BE2C (cell line): ENCODE measurements around the gene CTU1.

ENCODE experiments used
- DNase-seq: peaks from one replicate; pipeline ENCODE4 v3.0.0-alpha.2; 2020
- H3K27me3 ChIP-seq: fragments of 250-450 bp; sonication (Bioruptor Pico); 2 replicates; pipeline ENCODE4 v1.5.1; 2020; ENCODE audit warnings: mild to moderate bottlenecking
- H3K36me3 ChIP-seq: fragments of 250-450 bp; sonication (Bioruptor Pico); 2 replicates; pipeline ENCODE4 v1.5.1; 2020; ENCODE audit warnings: mild to moderate bottlenecking
- H3K4me1 ChIP-seq: fragments of 250-450 bp; sonication (Bioruptor Pico); 2 replicates; pipeline ENCODE4 v1.5.1; 2020
- H3K4me3 ChIP-seq: 2 replicates; pipeline ENCODE4 v1.5.1; 2011; ENCODE audit warnings: low read depth, low read length
- H3K9me3 ChIP-seq: fragments of 250-450 bp; sonication (Bioruptor Pico); 2 replicates; pipeline ENCODE4 v1.5.1; 2020
- CTCF ChIP-seq: IDR thresholded peaks from 2 replicates; pipeline ENCODE4 v1.5.1; 2012; ENCODE audit warnings: mild to moderate bottlenecking, low read depth, low read length

Gene CTU1

GRCh38 chr19:51093510-51094345, 14.5 kb downstream of the CTU1 start:
- Histone ChIP-seq H3K4me1 (no peaks in the 10 kb centered on the region), H3K36me3 (no peaks in the 10 kb centered on the region; the same call in 1 of the 2 replicates), H3K9me3 (no peaks in the 10 kb centered on the region), H3K27me3 (no peaks in the 10 kb centered on the region; the same call in 1 of the 2 replicates), H3K4me3 (no peak overlapping the region)
- DNase-seq, result no peak
- no peak for TF ChIP-seq CTCF

- no peaks in the 10 kb centered on the region; the same call in 1 of the 2 replicates for H3K36me3 ChIP-seq
- H3K4me3 ChIP-seq, result no peak overlapping the region
- no peaks in the 10 kb centered on the region for H3K4me1 ChIP-seq
- TF ChIP-seq CTCF, result no peak
- no peak for DNase-seq
- H3K9me3 ChIP-seq, result no peaks in the 10 kb centered on the region
- no peaks in the 10 kb centered on the region; the same call in 1 of the 2 replicates for H3K27me3 ChIP-seq
Observed at GRCh38 chr19:51093101-51093500, 15.1 kb downstream of the CTU1 start.

GRCh38 chr19:51091895-51092873, 16.0 kb downstream of the CTU1 start:
- TF ChIP-seq CTCF, result no peak

GRCh38 chr19:51091126-51091525, 17.1 kb downstream of the CTU1 start:
- H3K4me3 ChIP-seq, result no peak overlapping the region
- no peaks in the 10 kb centered on the region for H3K9me3 ChIP-seq
- no peak for DNase-seq
- H3K27me3 ChIP-seq, result no peaks in the 10 kb centered on the region; the same call in 1 of the 2 replicates
- TF ChIP-seq CTCF, result no peak
- no peaks in the 10 kb centered on the region for H3K36me3 ChIP-seq
- no peaks in the 10 kb centered on the region for H3K4me1 ChIP-seq

More at GRCh38 chr19:51091895-51092873, 16.0 kb downstream of the CTU1 start:
- Histone ChIP-seq H3K36me3 (no peaks in the 10 kb centered on the region), H3K4me3 (no peak overlapping the region), H3K9me3 (no peaks in the 10 kb centered on the region), H3K4me1 (no peaks in the 10 kb centered on the region), H3K27me3 (no peaks in the 10 kb centered on the region; the same call in 1 of the 2 replicates)
- DNase-seq, result no peak

GRCh38 chr19:51090471-51090870, 17.7 kb downstream of the CTU1 start:
- no peaks in the 10 kb centered on the region for H3K36me3 ChIP-seq
- no peak for DNase-seq
- no peaks in the 10 kb centered on the region for H3K9me3 ChIP-seq
- H3K27me3 ChIP-seq, result no peaks in the 10 kb centered on the region; the same call in 1 of the 2 replicates
- no peaks in the 10 kb centered on the region for H3K4me1 ChIP-seq
- no peak for TF ChIP-seq CTCF
- no peak overlapping the region for H3K4me3 ChIP-seq
